Measurements from ENCODE around the gene CGB3. TPM values are rescaled to one million over a fixed set of nuclear protein-coding genes. Genes with fewer than 3 reads are reported as not detected.

CGB3 gene
- polyA plus RNA-seq, 1 of the 3 experiments (the other 2 are of a cell fraction), result 0.10 TPM

GRCh38 chr19:48993175-48994034 is 30.7 kb downstream of the CGB3 start, which contains the start of the genes GYS1 and RUVBL2 (continued):
- no peak for TF ChIP-seq USF2 (IDR thresholded peaks at IDR 0.05; ENCODE audit: borderline replicate concordance, low read depth, low read length)
- TF ChIP-seq REST (IDR thresholded peaks at IDR 0.05; ENCODE audit: low read depth, low read length), result peak; percentile 58; the same call in 1 of the 2 replicates
- no peak for TF ChIP-seq RXRA (IDR thresholded peaks at IDR 0.05; ENCODE audit: borderline replicate concordance, low read depth)
- no peak for TF ChIP-seq SMC3 (IDR thresholded peaks at IDR 0.05; ENCODE audit: low read depth, low read length)
- no peak for TF ChIP-seq MEF2A (IDR thresholded peaks at IDR 0.05; ENCODE audit: borderline replicate concordance, low read depth)
- peak; percentile 87 for TF ChIP-seq MXI1 (IDR thresholded peaks at IDR 0.05; ENCODE audit: low read depth, low read length)
- peak; percentile 81 for TF ChIP-seq CTCF (IDR thresholded peaks at IDR 0.05)
- TF ChIP-seq NRF1 (IDR thresholded peaks at IDR 0.05; ENCODE audit: low read depth, low read length), result peak; percentile 47
- TF ChIP-seq RCOR1 (IDR thresholded peaks at IDR 0.05; ENCODE audit: low read length), result peak; percentile 6; the same call in 1 of the 2 replicates
- no peak for TF ChIP-seq JUND (IDR thresholded peaks at IDR 0.05)
- TF ChIP-seq FOXJ3 (CRISPR knock-in tag; IDR thresholded peaks at IDR 0.05), result no peak
- peak; percentile 98 for TF ChIP-seq PBX3 (IDR thresholded peaks at IDR 0.05)
- TF ChIP-seq CHD2 (IDR thresholded peaks at IDR 0.05; ENCODE audit: low read length, partially characterized antibody), result peak; percentile 78
- TF ChIP-seq MAX (IDR thresholded peaks at IDR 0.05; ENCODE audit: low read depth), result peak; percentile 95
- TF ChIP-seq NFIC (IDR thresholded peaks at IDR 0.05; ENCODE audit: borderline replicate concordance), result no peak; the same call in 1 of the 2 replicates
- no peak for TF ChIP-seq RAD21 (IDR thresholded peaks at IDR 0.05; ENCODE audit: low read length)
